Measurements from ENCODE around the gene HELT.

The HELT gene

DNA sequence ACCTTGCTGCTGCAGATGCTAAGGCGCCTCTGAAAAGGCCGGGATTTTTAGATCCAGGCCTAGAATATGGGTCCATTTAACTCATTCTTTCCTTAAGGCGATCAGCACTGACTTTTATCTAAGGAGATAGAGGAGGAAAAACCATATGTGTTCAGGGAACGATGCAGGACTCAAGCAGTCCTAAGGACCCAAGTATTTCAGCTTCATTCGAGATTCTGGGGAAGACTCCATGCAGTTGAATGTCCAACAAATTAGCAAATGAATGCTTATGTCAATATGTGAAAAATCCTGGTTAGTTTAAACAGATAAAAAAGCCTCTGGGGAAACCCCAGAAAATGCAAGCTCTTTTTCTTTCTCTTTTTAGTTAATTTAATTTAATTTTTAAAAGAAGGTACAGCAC is 36.0 kb downstream of the HELT start:
- in situ Hi-C loops (cut with HindIII; ENCODE audit: low sequenced_read_pairs): no loop called here
- TF ChIP-seq, protein P1, sequence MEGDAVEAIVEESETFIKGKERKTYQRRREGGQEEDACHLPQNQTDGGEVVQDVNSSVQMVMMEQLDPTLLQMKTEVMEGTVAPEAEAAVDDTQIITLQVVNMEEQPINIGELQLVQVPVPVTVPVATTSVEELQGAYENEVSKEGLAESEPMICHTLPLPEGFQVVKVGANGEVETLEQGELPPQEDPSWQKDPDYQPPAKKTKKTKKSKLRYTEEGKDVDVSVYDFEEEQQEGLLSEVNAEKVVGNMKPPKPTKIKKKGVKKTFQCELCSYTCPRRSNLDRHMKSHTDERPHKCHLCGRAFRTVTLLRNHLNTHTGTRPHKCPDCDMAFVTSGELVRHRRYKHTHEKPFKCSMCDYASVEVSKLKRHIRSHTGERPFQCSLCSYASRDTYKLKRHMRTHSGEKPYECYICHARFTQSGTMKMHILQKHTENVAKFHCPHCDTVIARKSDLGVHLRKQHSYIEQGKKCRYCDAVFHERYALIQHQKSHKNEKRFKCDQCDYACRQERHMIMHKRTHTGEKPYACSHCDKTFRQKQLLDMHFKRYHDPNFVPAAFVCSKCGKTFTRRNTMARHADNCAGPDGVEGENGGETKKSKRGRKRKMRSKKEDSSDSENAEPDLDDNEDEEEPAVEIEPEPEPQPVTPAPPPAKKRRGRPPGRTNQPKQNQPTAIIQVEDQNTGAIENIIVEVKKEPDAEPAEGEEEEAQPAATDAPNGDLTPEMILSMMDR (IDR thresholded peaks at IDR 0.05; ENCODE audit: low read depth, low read length): no peak
- no peak overlapping the region for H3K4me3 ChIP-seq (ENCODE audit: low read depth, low read length)
- DNase-seq (ENCODE audit: low read depth, low spot score): no peak

DNA sequence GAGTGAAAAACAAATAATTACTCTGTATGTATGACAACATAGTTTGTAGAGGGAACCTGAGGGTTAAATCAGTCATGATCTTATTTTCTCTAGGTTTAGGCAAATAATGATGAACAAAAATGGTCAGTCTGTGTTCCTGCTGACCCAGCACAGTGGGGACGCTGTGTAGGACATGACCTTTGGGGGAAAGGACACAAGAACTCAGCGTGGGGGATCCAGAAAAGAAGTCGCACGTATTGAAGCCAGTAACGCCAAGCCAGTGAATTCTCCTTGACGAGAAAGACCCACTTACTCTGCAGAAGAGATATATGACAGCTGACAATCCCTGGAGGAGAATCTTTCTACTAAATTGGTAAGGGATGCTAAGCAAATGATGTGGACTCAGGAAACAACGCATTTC is 36.6 kb downstream of the HELT start:
- in situ Hi-C loops (cut with HindIII; ENCODE audit: low sequenced_read_pairs): no loop called here
- TF ChIP-seq, protein P1 (IDR thresholded peaks at IDR 0.05; ENCODE audit: low read depth, low read length): no peak
- no peak for DNase-seq (ENCODE audit: low read depth, low spot score)
- H3K4me3 ChIP-seq (ENCODE audit: low read depth, low read length): no peak overlapping the region

DNA sequence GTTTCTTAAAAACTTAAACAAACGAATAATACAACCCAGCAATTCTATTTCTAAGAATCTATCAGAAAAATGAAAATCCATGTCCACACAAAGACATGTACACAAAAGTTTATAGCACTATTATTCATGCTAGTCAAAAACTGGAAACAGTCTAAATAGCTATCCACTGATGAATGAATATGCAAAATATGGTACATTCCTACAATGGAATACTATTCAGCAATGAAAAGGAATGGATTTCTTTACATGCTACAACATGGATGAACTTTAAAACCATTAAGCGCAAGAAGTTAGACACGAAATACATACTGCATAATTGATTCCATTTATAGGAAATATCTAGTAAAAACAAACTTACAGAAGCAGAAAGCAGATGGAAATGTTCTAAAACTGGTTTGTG is 43.3 kb downstream of the HELT start:
- TF ChIP-seq, protein P1 (IDR thresholded peaks at IDR 0.05; ENCODE audit: low read depth, low read length): no peak
- DNase-seq (ENCODE audit: low read depth, low spot score): no peak
- no peak overlapping the region for H3K4me3 ChIP-seq (ENCODE audit: low read depth, low read length)
- in situ Hi-C loops (cut with HindIII; ENCODE audit: low sequenced_read_pairs): no loop called here

DNA sequence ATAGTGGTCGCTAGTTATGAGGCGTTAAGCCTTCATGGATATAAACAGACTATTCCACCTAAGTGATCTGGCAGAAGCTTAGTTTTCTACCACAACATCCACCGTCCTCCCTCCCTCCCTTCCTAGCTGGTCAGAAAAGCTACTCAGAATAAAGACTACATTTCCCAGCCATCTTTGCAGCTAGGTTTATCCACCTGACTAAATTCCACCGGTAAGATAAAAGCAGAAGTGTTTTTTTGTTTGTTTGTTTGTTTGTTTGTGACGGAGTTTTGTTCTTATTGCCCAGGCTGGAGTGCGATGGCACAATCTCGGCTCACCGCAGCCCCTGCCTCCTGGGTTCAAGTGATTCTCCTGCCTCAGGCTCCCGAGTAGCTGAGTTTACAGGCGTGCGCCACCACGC is 44.3 kb downstream of the HELT start:
- H3K4me3 ChIP-seq (ENCODE audit: low read depth, low read length): no peak overlapping the region
- no peak for DNase-seq (ENCODE audit: low read depth, low spot score)
- in situ Hi-C loops (cut with HindIII; ENCODE audit: low sequenced_read_pairs): no loop called here
- TF ChIP-seq, protein P1 (IDR thresholded peaks at IDR 0.05; ENCODE audit: low read depth, low read length): no peak

DNA sequence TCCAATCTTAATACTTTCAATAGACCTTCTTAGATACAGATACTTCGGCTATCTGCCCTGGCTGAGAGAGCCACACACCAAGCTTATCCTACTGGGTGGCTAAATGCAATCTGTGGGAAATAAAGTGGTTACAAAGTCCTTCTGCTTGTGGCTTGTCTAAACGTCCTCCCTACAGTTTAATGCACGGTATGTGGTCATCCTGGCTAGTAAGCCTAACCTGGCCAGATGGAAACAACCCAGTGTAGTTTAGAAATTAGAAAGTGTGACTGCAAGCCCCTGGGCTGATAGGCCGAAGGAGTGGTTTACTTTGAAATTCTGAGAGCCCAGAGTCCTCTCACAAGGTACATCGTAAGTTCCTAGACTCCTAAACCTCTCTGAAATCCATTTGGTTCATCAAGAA is 47.9 kb downstream of the HELT start:
- no peak overlapping the region for H3K4me3 ChIP-seq (ENCODE audit: low read depth, low read length)
- in situ Hi-C loops (cut with HindIII; ENCODE audit: low sequenced_read_pairs): no loop called here
- no peak for DNase-seq (ENCODE audit: low read depth, low spot score)
- TF ChIP-seq, protein P1 (IDR thresholded peaks at IDR 0.05; ENCODE audit: low read depth, low read length): no peak

DNA sequence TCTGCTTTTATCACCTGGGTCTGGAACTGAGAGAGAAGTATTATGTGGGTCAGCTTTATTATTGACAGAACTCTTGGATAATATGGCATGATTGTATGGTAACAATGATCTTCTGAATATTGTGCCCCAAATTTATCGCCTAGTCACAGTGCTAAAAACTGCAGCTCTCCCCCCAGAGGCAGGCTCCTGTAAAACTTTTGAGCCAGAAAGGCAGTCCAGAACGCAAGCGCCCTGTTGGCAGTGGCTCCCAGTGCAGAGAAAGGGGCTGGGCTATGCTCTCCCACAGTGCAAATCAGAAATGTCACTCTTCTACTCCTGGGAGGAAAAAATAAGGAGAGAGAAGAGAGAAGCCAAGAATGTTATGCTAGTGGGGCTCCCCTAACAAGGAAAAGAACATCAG is 50.5 kb downstream of the HELT start:
- in situ Hi-C loops (cut with HindIII; ENCODE audit: low sequenced_read_pairs): no loop called here
- no peak for DNase-seq (ENCODE audit: low read depth, low spot score)
- H3K4me3 ChIP-seq (ENCODE audit: low read depth, low read length): no peak overlapping the region
- TF ChIP-seq, protein P1 (IDR thresholded peaks at IDR 0.05; ENCODE audit: low read depth, low read length): no peak

All from astrocyte of the spinal cord (primary cell).